Measurements from ENCODE around the gene EEF1E1. TPM values are rescaled to one million over a fixed set of nuclear protein-coding genes. Genes with fewer than 3 reads are reported as not detected.

EEF1E1 gene
- polyA plus RNA-seq, 3 donors, result 14.6 to 42.2 (median 26.2) TPM

GRCh38 chr6:8137529-8137939, 35.2 kb upstream of the EEF1E1 start:
- Histone ChIP-seq H3K79me2 (ENCODE audit: insufficient read depth, low read length) (no peaks in the 10 kb centered on the region), H3K27me3 (ENCODE audit: control insufficient read depth in 2 of 2, insufficient read depth in 2 of 2, low read length in 2 of 2) (no peaks in the 10 kb centered on the region), H3K36me3 (replicated peaks in 1 of 2; ENCODE audit: control insufficient read depth in 1 of 2, insufficient read depth in 2 of 2, low read length in 2 of 2) (no peaks in the 10 kb centered on the region), H4K20me1 (ENCODE audit: insufficient read depth, low read length) (no peaks in the 10 kb centered on the region), H3K9ac (ENCODE audit: insufficient read depth, low read length, poor library complexity, severe bottlenecking) (no peak overlapping the region), H3K4me3 (replicated peaks in 1 of 3; ENCODE audit: low read depth in 2 of 3, low read length in 3 of 3) (no peak overlapping the region), H3K27ac (ENCODE audit: low read depth in 1 of 2, low read length in 2 of 2) (no peak overlapping the region), H3K4me2 (replicated peaks; ENCODE audit: extremely low read depth, low read length, poor library complexity, severe bottlenecking) (no peak overlapping the region), H2AFZ (ENCODE audit: insufficient read depth, low read depth, low read length, poor library complexity, severe bottlenecking) (no peak overlapping the region), H3K4me1 (ENCODE audit: control insufficient read depth in 1 of 2, insufficient read depth in 2 of 2, low read length in 2 of 2) (no peaks in the 10 kb centered on the region), H3K9me3 (replicated peaks in 1 of 2; ENCODE audit: control insufficient read depth in 1 of 2, insufficient read depth in 1 of 2, low read length in 2 of 2) (no peaks in the 10 kb centered on the region)
- peaks cover 0 to 2% (median 0%) of the 10 kb centered on the region in 7 donors for H3K9me3 Mint-ChIP-seq
- H3K27me3 Mint-ChIP-seq (ENCODE audit: low read depth in 3 of 3), result peaks cover 2 to 7% (median 4%) of the 10 kb centered on the region in 3 donors
- peaks cover 1% of the 10 kb centered on the region for H3K4me1 Mint-ChIP-seq
- H3K27ac Mint-ChIP-seq, result no peak overlapping the region
- intact Hi-C loops (cut with micrococcal nuclease), result no loop called here
- H3K4me3 Mint-ChIP-seq, result no peak overlapping the region
- no peak for DNase-seq
- TF ChIP-seq, protein P1, sequence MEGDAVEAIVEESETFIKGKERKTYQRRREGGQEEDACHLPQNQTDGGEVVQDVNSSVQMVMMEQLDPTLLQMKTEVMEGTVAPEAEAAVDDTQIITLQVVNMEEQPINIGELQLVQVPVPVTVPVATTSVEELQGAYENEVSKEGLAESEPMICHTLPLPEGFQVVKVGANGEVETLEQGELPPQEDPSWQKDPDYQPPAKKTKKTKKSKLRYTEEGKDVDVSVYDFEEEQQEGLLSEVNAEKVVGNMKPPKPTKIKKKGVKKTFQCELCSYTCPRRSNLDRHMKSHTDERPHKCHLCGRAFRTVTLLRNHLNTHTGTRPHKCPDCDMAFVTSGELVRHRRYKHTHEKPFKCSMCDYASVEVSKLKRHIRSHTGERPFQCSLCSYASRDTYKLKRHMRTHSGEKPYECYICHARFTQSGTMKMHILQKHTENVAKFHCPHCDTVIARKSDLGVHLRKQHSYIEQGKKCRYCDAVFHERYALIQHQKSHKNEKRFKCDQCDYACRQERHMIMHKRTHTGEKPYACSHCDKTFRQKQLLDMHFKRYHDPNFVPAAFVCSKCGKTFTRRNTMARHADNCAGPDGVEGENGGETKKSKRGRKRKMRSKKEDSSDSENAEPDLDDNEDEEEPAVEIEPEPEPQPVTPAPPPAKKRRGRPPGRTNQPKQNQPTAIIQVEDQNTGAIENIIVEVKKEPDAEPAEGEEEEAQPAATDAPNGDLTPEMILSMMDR (IDR thresholded peaks at IDR 0.05), result no peak
- H3K36me3 Mint-ChIP-seq, result no peaks in the 10 kb centered on the region
- whole genome bisulfite sequencing (ENCODE audit: insufficient coverage), result no CpG with 5 or more reads among the region's 6 CpGs

GRCh38 chr6:8135276-8135675, 32.9 kb upstream of the EEF1E1 start:
- no peak overlapping the region for H3K4me3 Mint-ChIP-seq

More at GRCh38 chr6:8135276-8135675, 32.9 kb upstream of the EEF1E1 start:
- intact Hi-C loops (cut with micrococcal nuclease), result no loop called here
- Mint-ChIP-seq H3K36me3 (no peaks in the 10 kb centered on the region), H3K4me1 (peaks cover 12% of the 10 kb centered on the region), H3K27me3 (ENCODE audit: low read depth in 3 of 3) (peaks cover 2 to 7% (median 5%) of the 10 kb centered on the region in 3 donors), H3K9me3 (peaks cover 0 to 2% (median 0%) of the 10 kb centered on the region in 7 donors), H3K27ac (no peak overlapping the region)
- Histone ChIP-seq H2AFZ (ENCODE audit: insufficient read depth, low read depth, low read length, poor library complexity, severe bottlenecking) (no peak overlapping the region), H4K20me1 (ENCODE audit: insufficient read depth, low read length) (no peaks in the 10 kb centered on the region), H3K27me3 (ENCODE audit: control insufficient read depth in 2 of 2, insufficient read depth in 2 of 2, low read length in 2 of 2) (no peaks in the 10 kb centered on the region), H3K4me1 (ENCODE audit: control insufficient read depth in 1 of 2, insufficient read depth in 2 of 2, low read length in 2 of 2) (peaks cover 0 to 6% of the 10 kb centered on the region in 2 donors), H3K9me3 (replicated peaks in 1 of 2; ENCODE audit: control insufficient read depth in 1 of 2, insufficient read depth in 1 of 2, low read length in 2 of 2) (no peaks in the 10 kb centered on the region), H3K27ac (ENCODE audit: low read depth in 1 of 2, low read length in 2 of 2) (no peak overlapping the region), H3K79me2 (ENCODE audit: insufficient read depth, low read length) (no peaks in the 10 kb centered on the region), H3K9ac (ENCODE audit: insufficient read depth, low read length, poor library complexity, severe bottlenecking) (no peak overlapping the region), H3K36me3 (replicated peaks in 1 of 2; ENCODE audit: control insufficient read depth in 1 of 2, insufficient read depth in 2 of 2, low read length in 2 of 2) (no peaks in the 10 kb centered on the region), H3K4me3 (replicated peaks in 1 of 3; ENCODE audit: low read depth in 2 of 3, low read length in 3 of 3) (no peak overlapping the region), H3K4me2 (replicated peaks; ENCODE audit: extremely low read depth, low read length, poor library complexity, severe bottlenecking) (no peak overlapping the region)
- TF ChIP-seq, protein P1 (IDR thresholded peaks at IDR 0.05), result no peak
- WGBS (ENCODE audit: insufficient coverage), result 100% methylated on average over 2 of the region's 3 CpGs
- DNase-seq, result no peak
